K562 (cell line): ENCODE results near the gene EHD2.

Experiments used
- ATF2 ChIP-seq: sonication (generic); formaldehyde crosslinking; IDR thresholded peaks from 2 replicates; pipeline ENCODE4 v1.8.1; 2022; ENCODE audit warnings: missing genetic modification reagents
- HNRNPK ChIP-seq: fragments of 200-400 bp; formaldehyde crosslinking; IDR thresholded peaks from one replicate; pipeline ENCODE4 v1.6.1; 2018; ENCODE audit warnings: mild to moderate bottlenecking, low read depth, low read length; ENCODE audit not compliant: poor library complexity, severe bottlenecking
- HNRNPL ChIP-seq: fragments of 200-400 bp; formaldehyde crosslinking; IDR thresholded peaks from 2 replicates; pipeline ENCODE4 v1.6.1; 2017; ENCODE audit warnings: low read depth, mild to moderate bottlenecking, low read length
- MGA ChIP-seq: fragments of 450-650 bp; IDR thresholded peaks from 2 replicates; pipeline ENCODE4 v1.6.1; 2016; ENCODE audit warnings: mild to moderate bottlenecking, moderate library complexity
- NONO ChIP-seq, 2 experiments: fragments of 200-400 bp in 1 of 2; fragments of 450-650 bp in 1 of 2; formaldehyde crosslinking in 1 of 2; IDR thresholded peaks; 2 replicates each; pipeline ENCODE4 v1.6.1; 2017; ENCODE audit warnings: low read depth in 2 of 2, mild to moderate bottlenecking in 2 of 2, moderate library complexity in 2 of 2, low read length in 1 of 2
- RAD21 ChIP-seq, 2 experiments: fragments of 250-450 bp in 1 of 2; fragments of 450-650 bp in 1 of 2; sonication (Bioruptor Pico) in 1 of 2; formaldehyde crosslinking in 1 of 2; IDR thresholded peaks in 1 of 2; conservative IDR thresholded peaks in 1 of 2; 2 replicates each; pipeline versions ENCODE4 v1.4.0 to v1.8.0; 2020 to 2022; ENCODE audit warnings: mild to moderate bottlenecking in 2 of 2, moderate library complexity in 1 of 2
- ZBTB11 ChIP-seq, 3 experiments: fragments of 200-800 bp in 1 of 3; fragments of 250-450 bp in 1 of 3; fragments of 450-650 bp in 1 of 3; sonication (Bioruptor Pico) in 1 of 3; sonication (Bioruptor generic) in 1 of 3; formaldehyde crosslinking in 1 of 3; IDR thresholded peaks; 2 replicates each; pipeline versions ENCODE4 v1.6.1 to v1.8.0; 2016 to 2022; ENCODE audit warnings: mild to moderate bottlenecking in 2 of 3, missing genetic modification characterization in 2 of 3, missing compliant biosample characterization in 1 of 3, moderate library complexity in 1 of 3
- ZNF121 ChIP-seq: sonication (generic); formaldehyde crosslinking; conservative IDR thresholded peaks from 2 replicates; pipeline ENCODE4 v1.8.0; 2022; ENCODE audit warnings: missing genetic modification reagents
- ZNF436 ChIP-seq: fragments of 250-450, 450-650 bp; sonication (Bioruptor Pico); formaldehyde crosslinking; IDR thresholded peaks from 2 replicates; pipeline ENCODE4 v1.7.0; 2020; ENCODE audit warnings: mild to moderate bottlenecking
- ZNF561 ChIP-seq: fragments of 450-650 bp; formaldehyde crosslinking; conservative IDR thresholded peaks from 2 replicates; pipeline ENCODE4 v1.4.0; 2020; ENCODE audit warnings: mild to moderate bottlenecking, moderate library complexity

DNA sequence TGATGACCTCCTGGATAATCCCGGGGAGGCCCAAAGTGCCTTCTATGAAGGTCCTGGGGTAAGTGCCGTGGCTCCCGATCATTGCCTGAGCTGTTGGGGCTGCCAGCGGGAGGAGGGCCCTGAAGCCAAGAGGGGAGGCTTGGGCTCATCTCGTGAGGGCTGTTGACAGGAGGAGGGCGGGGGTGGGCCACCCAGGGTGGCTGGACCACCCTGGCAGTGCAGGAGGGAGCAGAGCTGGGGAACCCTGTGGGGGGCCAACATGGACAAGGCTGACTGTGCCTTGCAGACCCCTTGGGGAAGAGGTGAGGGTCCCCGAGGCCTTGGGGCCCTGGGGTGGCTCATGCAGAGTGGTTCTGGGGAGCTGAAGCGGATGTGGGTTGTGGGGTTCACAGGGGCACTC is 37.4 kb upstream of the EHD2 start:
- TF ChIP-seq HNRNPK (no peak), NONO (IDR thresholded peaks at IDR 0.05; ENCODE audit: low read depth in 2 of 2, low read length in 1 of 2) (no peak), ZNF561 (CRISPR knock-in tag) (no peak), ZNF436 (no peak), MGA (no peak), ZNF121 (CRISPR knock-in tag) (no peak), RAD21 (CRISPR knock-in tag; conservative IDR thresholded peaks at IDR 0.05 in 1 of 2, IDR thresholded peaks at IDR 0.05 in 1 of 2) (no peak), ZBTB11 (CRISPR knock-in tag; IDR thresholded peaks at IDR 0.05) (no peak), ATF2 (CRISPR knock-in tag) (no peak), HNRNPL (no peak)
